ENCODE results near the gene NCEH1. TPM values are rescaled to one million over a fixed set of nuclear protein-coding genes. Genes with fewer than 3 reads are reported as not detected.

The NCEH1 gene
- total and polyA plus RNA-seq, 4 donors = 6.3 to 52.1 (median 10.6) TPM

- H3K27me3 ChIP-seq (ENCODE audit: control insufficient read depth in 3 of 3, insufficient read depth in 3 of 3, low read length in 2 of 3) = no peaks in the 10 kb centered on the region
- peaks cover 3 to 24% (median 8%) of the 10 kb centered on the region in 5 donors for H3K4me1 ChIP-seq (ENCODE audit: control insufficient read depth in 5 of 5, insufficient read depth in 5 of 5, low read length in 5 of 5)
- no peaks in the 10 kb centered on the region for H3K9me3 ChIP-seq (ENCODE audit: control insufficient read depth in 4 of 4, insufficient read depth in 3 of 4, low read length in 3 of 4)
- DNase-seq (no peak), ATAC-seq (ENCODE audit: insufficient read depth, low FRiP score) (no peak)
- no peak for TF ChIP-seq CTCF (IDR thresholded peaks at IDR 0.05; ENCODE audit: control extremely low read depth, extremely low read depth)
- no peak overlapping the region for H3K9ac ChIP-seq (ENCODE audit: insufficient read depth in 1 of 2, low read length in 2 of 2)
- H3K36me3 ChIP-seq (ENCODE audit: control insufficient read depth in 4 of 4, insufficient read depth in 4 of 4, low read length in 4 of 4) = peaks cover 0 to 8% (median 0%) of the 10 kb centered on the region in 4 donors
- no peak overlapping the region for H3K27ac ChIP-seq (ENCODE audit: low read depth in 1 of 2, low read length in 1 of 2)
- WGBS, 2 donors = 94 to 98% methylated on average over 3 of the region's 3 CpGs
- H3K4me3 ChIP-seq = no peak overlapping the region
Observed at GRCh38 chr3:172644258-172644657, 66.6 kb downstream of the NCEH1 start.

- TF ChIP-seq CTCF (IDR thresholded peaks at IDR 0.05; ENCODE audit: control extremely low read depth, extremely low read depth) = no peak
- DNase-seq (no peak), ATAC-seq (ENCODE audit: insufficient read depth, low FRiP score) (no peak)
- Histone ChIP-seq H3K36me3 (ENCODE audit: control insufficient read depth in 4 of 4, insufficient read depth in 4 of 4, low read length in 4 of 4) (peaks cover 0 to 8% (median 0%) of the 10 kb centered on the region in 4 donors), H3K9ac (ENCODE audit: insufficient read depth in 1 of 2, low read length in 2 of 2) (no peak overlapping the region), H3K9me3 (ENCODE audit: control insufficient read depth in 4 of 4, insufficient read depth in 3 of 4, low read length in 3 of 4) (no peaks in the 10 kb centered on the region), H3K27me3 (ENCODE audit: control insufficient read depth in 3 of 3, insufficient read depth in 3 of 3, low read length in 2 of 3) (no peaks in the 10 kb centered on the region), H3K4me1 (ENCODE audit: control insufficient read depth in 5 of 5, insufficient read depth in 5 of 5, low read length in 5 of 5) (peaks cover 2 to 21% (median 8%) of the 10 kb centered on the region in 5 donors), H3K27ac (ENCODE audit: low read depth in 1 of 2, low read length in 1 of 2) (no peak overlapping the region), H3K4me3 (no peak overlapping the region)
- 77 to 79% methylated on average over 5 of the region's 5 CpGs for WGBS, 2 donors
Observed at GRCh38 chr3:172643506-172644179, 67.2 kb downstream of the NCEH1 start.

GRCh38 chr3:172641291-172641690 lies 69.6 kb downstream of the NCEH1 start:
- peaks cover 0 to 8% (median 0%) of the 10 kb centered on the region in 4 donors for H3K36me3 ChIP-seq (ENCODE audit: control insufficient read depth in 4 of 4, insufficient read depth in 4 of 4, low read length in 4 of 4)
- 94% methylated on average over 5 of the region's 5 CpGs for WGBS, 2 donors
- no peak overlapping the region for H3K27ac ChIP-seq (ENCODE audit: low read depth in 1 of 2, low read length in 1 of 2)
- H3K27me3 ChIP-seq (ENCODE audit: control insufficient read depth in 3 of 3, insufficient read depth in 3 of 3, low read length in 2 of 3) = no peaks in the 10 kb centered on the region
- no peak overlapping the region for H3K4me3 ChIP-seq
- H3K9ac ChIP-seq (ENCODE audit: insufficient read depth in 1 of 2, low read length in 2 of 2) = no peak overlapping the region
- H3K4me1 ChIP-seq (ENCODE audit: control insufficient read depth in 5 of 5, insufficient read depth in 5 of 5, low read length in 5 of 5) = peaks cover 0 to 5% (median 0%) of the 10 kb centered on the region in 5 donors
- H3K9me3 ChIP-seq (ENCODE audit: control insufficient read depth in 4 of 4, insufficient read depth in 3 of 4, low read length in 3 of 4) = no peaks in the 10 kb centered on the region
- TF ChIP-seq CTCF (IDR thresholded peaks at IDR 0.05; ENCODE audit: control extremely low read depth, extremely low read depth) = no peak
- ATAC-seq (ENCODE audit: insufficient read depth, low FRiP score) (no peak), DNase-seq (no peak)

Data from lung (tissue), 12 donors.